Measurements from ENCODE around the gene CHN2.

The CHN2 gene

DNA sequence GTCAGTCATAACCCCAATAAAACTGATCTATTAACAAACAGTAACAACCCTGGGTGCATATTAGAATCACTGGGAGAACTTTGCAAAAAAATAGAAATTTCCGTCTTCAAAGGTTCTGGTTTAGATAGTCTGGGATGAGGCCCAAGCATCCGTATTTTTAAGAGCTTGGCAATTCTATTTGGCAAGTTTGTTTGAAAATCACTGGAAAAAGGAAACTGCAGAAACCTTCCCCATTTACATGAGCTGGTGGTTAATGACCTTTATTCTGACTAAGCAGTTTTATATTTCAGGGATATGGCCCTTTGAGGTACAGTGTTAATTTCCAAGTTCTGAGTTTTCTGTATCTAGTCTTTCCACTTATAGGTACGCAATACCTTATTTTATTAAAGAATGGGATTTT, 253.3 kb downstream of the CHN2 start:
- DNase-seq (ENCODE audit: low read depth, low spot score) = no peak
- H3K27ac ChIP-seq = no peak overlapping the region

DNA sequence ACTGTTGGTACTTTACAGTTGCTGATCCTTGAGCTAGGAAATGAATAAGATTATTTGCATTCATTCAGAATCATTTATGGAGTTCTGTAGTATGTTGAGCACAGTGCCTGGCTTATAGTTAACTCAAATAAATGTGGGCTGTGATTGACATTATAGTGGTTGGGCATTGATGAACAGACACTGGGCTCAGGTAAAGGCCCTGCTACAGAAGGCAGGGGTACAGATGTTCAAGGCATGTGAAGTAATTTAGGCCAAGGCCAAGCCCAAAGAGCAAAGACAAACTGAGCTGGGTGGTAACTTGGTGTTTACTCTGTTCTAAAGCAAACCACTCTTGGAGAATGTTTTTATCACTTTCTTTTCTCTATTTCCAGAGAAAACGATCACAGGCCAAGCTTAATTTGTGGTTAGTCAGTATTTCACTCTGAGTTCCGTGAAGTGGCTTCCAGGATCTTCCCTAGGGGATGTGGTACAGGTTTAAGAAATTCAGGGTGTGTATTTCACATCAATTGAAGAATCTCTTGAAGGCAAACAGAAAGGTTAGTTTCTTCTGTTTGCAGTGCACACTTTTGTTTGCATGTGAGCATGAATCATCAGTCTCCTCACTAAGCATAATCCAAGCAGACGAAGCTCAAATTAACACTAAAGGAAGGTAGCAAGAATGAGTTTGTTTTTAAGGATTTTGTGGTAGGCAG, 255.1 kb downstream of the CHN2 start:
- DNase-seq (ENCODE audit: low read depth, low spot score) = peak; percentile 34
- H3K27ac ChIP-seq = peak overlapping the region; percentile 9

DNA sequence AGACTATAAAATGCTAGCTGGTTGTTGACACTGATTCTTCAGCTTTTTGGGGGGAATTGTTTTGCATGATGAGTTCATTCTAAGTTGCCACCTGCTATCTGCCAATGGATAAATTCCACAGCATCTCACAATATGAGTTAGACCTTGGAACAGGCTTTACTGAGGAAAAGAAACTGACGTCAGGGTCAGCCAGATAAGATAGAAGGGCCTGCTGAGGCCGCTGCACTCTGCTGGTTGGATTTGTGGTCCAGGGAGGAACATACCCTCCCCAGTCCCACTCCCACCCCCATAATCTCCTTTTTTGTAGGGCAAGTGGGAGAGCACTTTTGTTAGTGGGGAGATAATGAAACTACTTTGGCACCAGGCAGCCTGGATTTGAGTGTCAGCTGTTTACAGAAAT, 258.4 kb downstream of the CHN2 start:
- no peak overlapping the region for H3K27ac ChIP-seq
- DNase-seq (ENCODE audit: low read depth, low spot score) = no peak

DNA sequence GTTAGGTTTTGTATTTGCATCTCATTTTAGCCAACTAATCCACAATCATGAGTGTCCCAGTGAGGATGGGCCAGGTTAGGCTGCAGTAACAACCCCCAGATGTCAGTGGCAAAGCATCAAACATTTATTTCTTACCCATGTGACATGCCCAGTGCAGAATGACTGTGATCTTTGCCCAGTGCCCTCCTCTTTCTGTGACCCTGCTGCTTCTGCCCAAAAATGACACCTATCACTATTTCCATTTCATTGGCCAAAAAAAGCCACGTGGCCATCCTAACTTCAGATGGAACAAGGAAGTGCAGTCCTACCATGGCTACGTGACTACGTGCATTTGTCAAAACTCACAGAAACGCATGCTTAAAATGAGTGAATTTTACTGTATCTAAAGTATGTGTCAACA, 259.9 kb downstream of the CHN2 start:
- no peak overlapping the region for H3K27ac ChIP-seq
- no peak for DNase-seq (ENCODE audit: low read depth, low spot score)

DNA sequence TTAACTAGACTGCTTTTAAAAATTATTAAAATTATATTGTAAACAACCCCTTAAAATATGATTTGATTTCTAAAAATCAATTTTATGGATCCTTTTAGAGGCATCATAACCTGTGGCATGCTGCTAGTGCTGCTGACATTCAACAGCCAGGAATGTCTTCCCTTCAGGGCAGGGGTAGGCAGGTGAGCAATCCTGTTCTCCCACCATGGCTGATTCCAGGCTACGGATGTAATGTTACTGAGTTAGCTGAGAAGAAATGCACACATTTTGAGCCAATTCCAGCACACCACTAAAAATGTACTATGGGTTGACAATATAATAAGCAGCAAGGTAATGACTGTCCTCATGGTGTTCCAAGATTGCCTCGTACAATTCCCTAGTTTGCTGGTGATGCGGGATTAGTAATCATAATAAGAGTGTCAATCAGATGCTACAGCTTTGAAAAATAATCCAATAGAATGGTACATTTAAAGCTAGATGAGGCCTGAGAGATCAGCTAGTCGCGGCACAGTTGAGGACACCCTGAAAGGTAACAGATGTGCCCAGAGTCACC, 260.4 kb downstream of the CHN2 start:
- DNase-seq (ENCODE audit: low read depth, low spot score) = no peak
- no peak overlapping the region for H3K27ac ChIP-seq

DNA sequence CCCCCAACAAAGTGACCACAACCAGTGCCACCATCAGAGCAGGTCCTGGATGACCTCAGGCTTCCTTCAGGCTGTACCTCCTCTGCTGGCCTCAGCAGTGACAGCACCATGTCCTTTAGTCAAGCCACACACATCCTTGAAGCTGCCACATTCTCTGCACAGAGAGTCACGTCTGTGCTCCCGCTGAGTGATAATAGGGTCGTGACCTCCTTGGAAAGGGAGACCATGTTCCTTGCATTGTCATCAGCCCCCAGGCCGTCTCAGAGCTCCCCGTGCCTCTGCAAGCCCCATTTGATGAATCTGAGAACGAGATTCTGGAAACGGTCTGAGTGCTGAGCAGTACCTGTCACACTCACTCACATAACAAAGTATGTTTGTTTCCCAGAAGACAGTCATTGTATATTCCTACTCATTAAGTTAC, 262.6 kb downstream of the CHN2 start:
- DNase-seq (ENCODE audit: low read depth, low spot score) = no peak
- no peak overlapping the region for H3K27ac ChIP-seq

DNA sequence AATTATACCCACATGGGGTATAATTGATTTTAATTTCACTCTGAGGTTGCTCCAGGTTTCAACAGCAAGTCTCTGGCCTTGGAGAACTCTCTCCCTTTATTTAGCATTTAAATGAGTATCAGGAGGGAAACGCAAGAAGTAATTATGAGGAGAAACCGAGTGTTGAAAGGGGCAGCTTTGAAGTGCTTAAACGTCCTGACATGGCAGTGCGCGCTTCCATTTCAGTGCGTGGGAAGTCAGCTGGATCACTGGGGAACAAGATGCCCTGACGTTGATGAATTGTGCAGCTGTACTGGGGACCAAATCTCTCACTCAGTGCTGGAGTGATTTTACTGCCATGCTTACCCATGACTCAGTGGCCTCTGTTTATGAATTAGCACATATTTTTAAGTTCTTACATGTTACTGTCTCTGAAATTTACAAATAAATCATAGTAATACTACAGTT, 263.0 kb downstream of the CHN2 start:
- DNase-seq (ENCODE audit: low read depth, low spot score) = no peak
- H3K27ac ChIP-seq = no peak overlapping the region

DNA sequence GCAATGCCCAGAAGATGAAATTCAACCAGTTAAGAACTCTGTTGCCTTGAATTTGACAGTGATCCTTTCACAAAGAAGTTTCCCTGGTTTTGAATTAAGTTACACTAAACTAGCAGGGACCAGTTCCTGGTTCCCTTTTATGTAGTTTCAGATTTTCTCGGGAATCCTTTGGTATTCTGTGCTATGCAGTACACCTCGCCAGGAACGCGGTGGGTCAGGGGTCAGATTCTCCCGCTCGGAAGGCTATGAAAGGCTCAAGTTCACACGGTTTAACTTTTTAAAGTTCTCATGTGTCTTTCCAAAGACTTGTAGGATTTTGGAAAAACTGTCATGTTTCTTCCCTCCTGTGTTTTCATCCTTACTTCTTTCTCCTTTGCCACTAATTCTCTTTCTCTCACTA, 264.4 kb downstream of the CHN2 start:
- H3K27ac ChIP-seq = no peak overlapping the region
- DNase-seq (ENCODE audit: low read depth, low spot score) = no peak

DNA sequence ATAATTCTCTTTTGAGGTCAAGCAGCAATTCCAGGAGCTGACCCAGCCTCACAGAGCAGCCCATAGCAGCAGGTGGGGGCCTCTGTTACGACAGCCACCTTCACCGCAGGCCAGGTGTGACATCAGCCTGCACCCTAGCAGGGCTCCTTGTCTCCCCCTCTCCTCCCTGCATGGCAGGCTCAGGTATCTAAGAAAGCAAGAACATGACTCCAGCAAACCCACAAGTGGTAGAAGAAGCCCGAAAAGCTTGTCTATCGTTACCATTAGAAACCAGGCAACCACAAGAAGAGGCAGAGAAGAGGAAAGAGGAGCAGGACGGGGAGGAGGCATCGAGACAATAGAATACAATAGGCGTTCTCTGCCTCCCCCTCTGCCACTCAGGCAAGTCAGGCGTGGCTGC, 265.0 kb downstream of the CHN2 start:
- no peak overlapping the region for H3K27ac ChIP-seq
- no peak for DNase-seq (ENCODE audit: low read depth, low spot score)

DNA sequence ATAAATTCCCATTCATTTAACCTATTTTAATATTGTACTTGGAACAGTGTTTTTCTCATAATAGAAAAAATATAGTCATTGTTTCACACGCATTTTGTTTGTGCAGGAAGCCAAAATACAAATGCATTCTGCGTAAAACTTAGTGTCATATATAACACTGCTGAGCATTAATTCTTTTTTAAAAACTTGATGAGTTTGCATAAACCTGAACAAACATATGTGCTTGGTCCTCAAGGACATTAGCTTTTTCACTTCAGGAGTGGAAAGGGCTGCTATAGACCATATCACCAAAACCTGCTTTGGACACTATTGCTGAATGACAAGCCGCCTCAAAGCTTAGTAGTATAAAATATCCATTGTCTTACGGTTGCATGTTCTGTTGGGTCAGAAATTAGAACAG, 267.4 kb downstream of the CHN2 start:
- H3K27ac ChIP-seq = no peak overlapping the region
- DNase-seq (ENCODE audit: low read depth, low spot score) = no peak

DNA sequence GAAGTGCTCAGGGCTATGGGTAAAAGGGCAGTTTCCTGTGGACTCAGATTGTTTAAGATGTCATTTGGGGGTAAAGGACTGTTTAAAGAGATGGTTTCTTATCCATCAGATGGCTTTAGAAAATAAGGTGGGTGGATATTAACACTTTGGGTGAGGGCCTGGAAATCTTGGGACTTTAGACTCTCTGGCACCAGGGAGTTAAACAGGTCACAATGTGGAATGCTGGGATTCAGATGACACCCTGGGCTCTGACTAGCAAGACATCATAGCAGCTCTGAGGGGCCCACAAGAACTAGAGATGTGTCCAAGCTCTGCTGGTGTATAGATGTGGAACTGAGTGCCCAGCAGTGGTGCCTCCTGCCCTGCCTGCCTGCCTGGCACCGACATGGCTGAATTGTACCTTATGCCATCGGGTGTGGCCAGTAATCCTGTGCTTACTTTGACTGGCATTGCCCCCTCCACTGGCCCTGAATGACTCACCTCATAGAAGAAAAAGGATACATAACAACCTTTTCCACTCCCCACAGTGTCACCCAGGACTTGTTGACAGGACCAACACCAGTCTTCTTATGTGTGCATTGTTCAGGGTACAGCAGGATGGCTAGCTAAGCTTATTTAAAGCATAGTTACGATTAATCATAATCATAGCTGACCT, 269.1 kb downstream of the CHN2 start:
- DNase-seq (ENCODE audit: low read depth, low spot score) = no peak
- H3K27ac ChIP-seq = no peak overlapping the region

DNA sequence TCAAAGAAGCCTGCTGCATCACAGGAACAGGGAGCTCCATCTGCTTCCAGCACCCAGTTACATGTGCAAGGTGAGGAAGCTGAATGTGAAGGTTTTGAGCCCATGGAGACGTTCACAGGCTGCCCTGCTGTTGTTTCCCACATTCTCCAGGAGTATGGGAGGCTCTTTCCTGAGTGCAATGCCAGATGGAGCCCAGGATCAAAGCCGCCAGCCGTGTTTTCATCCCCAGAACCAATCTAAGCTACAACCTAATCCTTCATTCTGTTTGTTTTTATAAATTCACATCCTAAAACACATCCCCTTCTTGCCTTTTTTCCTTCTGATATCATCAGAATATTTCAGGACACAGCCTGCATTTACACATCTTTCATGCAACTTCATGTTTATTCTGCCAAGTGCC, 270.2 kb downstream of the CHN2 start:
- no peak for DNase-seq (ENCODE audit: low read depth, low spot score)
- no peak overlapping the region for H3K27ac ChIP-seq

DNA sequence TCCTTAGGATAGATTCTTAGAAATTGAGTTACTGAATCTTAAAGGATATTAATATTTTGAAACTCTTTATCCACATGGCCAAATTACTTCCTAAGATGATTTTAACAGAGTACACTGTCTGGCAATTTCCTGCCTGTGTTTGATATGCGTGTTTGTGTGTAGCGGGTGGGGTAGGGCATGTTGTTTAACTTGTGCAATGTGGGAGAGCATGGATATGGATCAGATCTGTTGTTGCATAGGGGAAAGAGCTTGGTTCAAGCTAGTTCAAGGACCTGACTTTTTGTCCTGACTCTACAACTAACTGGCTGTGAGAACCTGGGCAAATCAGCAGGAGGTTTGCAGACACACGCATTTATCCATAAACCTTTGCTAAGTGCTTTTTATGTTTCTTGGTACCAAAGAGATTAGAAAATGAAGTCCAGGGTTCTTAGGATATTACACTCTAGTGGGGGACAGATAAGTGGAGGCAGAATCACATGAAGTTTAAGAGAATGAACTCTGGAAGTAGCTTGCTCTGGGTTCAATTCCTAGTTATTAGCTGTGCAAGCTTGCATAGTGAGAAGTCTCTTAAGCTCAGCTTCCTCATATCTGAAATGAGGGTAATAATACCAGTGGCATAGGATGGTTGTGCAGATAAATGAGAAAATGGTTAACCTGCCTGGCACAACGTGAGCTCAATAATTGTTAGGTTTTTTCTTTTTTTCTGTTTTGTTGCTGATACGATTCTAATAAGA, 272.8 kb downstream of the CHN2 start:
- no peak for DNase-seq (ENCODE audit: low read depth, low spot score)

DNA sequence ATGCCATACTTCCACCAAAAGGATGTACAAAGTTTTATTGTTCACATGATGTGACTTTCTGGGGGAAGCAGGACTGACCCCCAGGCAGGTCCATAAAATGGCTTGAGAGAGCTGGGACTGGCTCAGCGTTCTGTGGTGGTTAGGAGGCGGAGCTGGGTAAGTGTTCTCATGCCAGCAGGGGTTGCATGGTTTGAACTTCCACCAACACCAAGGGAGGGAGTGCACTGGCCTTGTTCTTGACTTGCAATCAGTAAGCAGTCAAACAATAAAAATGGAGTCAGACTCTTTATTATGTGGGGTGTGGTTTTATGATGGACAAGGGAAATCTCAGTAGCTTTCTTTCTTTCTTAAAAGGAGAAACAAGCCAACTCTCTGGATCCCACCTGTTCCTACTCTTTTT, 273.6 kb downstream of the CHN2 start:
- DNase-seq (ENCODE audit: low read depth, low spot score) = no peak
- H3K27ac ChIP-seq = no peak overlapping the region

More for the DNA sequence above, 272.8 kb downstream of the CHN2 start:
- H3K27ac ChIP-seq = no peak overlapping the region

DNA sequence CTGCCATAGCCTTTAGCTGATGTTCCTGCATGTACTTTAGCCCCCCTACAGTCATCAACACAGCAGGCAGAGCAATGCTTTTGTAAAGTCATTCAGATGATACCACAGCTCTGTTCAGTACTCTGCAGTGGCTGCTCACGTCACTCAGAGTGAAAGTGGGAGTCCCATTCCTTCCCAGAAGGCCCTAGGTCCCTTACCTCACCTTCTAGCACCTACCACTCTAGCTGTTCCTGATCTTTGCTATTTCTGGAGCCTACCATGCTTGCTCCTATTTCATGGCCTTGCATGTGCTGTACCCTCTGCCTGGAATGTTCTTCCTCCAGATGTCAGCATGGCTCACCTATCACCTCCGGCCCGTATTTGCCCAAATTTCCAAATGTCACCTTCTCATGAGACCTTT, 274.7 kb downstream of the CHN2 start:
- no peak for DNase-seq (ENCODE audit: low read depth, low spot score)
- no peak overlapping the region for H3K27ac ChIP-seq

DNA sequence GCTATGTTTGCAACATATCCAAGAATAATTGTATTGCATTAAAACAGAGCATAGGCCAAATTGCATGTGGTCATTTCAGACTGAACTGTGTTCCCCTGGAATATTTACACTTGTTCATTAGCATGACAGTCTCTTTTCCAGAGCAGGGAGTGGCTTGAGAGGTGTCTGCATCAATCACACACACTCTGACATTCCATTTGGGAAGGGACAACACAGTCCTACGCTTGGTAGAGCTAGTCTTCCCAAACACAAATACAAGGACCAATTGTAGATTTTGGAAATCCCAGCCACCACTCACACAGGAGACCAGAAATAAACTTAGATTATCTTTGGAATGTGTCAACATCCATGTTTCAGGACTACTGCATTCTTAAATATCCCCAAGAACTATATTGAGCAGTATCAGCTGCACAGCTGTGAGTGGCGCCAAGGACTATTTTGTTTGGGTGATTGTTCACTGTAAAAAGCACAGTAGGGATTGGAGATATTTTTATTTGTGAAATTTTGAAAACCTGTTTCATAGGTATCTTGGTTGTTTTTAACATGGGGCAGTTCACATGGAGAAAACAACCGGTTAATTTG, 275.5 kb downstream of the CHN2 start:
- no peak for DNase-seq (ENCODE audit: low read depth, low spot score)
- no peak overlapping the region for H3K27ac ChIP-seq

DNA sequence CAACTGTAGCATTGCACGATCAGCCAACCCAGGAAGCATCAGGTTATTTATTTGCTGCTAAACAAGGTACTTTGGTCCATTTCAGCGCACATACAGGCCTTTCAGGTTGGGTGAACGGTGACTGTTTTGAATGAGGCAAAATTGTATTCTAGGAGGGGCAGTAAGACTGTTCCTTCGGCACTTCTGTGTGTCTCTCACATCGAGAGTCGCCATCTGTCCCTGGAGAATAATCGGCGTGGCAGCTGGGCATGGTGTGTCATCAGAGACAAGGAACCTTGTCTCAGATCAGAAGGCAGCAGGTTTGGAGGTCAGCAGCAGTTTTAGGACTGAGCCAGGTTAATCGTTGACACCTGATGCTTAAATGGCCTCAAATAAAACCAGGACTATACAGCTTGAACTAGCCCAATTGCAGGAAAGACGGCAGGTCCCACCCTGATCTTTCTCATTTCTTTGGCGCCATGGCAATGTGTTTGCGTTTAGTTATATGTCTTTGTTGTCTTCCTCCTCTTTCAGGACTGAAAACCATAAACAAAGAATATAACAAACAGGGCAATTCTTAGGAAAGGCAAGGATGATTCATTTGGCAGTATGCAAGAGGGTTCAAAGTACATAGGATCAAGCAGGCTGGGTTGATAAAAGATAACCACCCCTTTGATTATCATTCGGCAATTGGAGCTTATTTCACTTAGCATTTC, 277.0 kb downstream of the CHN2 start:
- no peak overlapping the region for H3K27ac ChIP-seq
- DNase-seq (ENCODE audit: low read depth, low spot score) = no peak

DNA sequence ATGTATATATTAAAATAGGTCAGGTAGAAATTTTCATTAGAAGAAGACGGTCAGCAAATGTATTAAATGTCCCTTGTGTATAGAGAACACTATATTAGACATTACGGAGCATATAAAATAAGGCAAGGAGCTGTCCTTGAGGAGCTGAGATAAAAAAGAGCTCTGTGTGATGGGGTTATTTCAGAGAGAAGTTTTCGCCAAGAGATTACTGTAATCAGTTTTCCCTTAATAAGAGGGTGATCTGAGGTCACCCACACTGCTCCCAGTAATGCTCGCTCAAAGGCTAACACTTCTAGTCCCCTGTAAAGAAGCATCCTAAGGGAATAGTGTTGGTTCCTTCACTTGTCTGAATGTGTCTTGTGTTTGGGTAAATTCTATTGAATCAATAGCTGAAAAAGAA, 282.3 kb downstream of the CHN2 start:
- DNase-seq (ENCODE audit: low read depth, low spot score) = no peak
- no peak overlapping the region for H3K27ac ChIP-seq

DNA sequence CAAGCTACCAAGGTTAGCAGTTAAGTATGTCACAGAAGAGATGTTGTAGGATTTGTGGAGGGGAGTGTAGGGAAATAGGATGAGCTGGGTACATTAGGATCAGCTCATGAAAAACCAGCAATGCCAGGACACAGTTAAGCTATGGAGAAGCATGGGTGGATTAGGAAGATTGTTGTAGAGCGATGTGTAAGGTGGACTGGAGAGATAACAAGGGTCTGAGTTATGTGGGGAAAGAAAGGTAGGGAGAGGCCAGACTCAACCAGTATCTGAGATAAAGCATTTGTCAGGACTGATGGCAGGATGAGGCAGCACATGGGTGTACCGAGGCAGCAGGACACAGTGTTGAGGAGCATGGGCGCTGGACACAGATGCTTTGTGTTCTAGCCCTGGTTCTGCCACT, 283.7 kb downstream of the CHN2 start:
- DNase-seq (ENCODE audit: low read depth, low spot score) = no peak
- no peak overlapping the region for H3K27ac ChIP-seq

DNA sequence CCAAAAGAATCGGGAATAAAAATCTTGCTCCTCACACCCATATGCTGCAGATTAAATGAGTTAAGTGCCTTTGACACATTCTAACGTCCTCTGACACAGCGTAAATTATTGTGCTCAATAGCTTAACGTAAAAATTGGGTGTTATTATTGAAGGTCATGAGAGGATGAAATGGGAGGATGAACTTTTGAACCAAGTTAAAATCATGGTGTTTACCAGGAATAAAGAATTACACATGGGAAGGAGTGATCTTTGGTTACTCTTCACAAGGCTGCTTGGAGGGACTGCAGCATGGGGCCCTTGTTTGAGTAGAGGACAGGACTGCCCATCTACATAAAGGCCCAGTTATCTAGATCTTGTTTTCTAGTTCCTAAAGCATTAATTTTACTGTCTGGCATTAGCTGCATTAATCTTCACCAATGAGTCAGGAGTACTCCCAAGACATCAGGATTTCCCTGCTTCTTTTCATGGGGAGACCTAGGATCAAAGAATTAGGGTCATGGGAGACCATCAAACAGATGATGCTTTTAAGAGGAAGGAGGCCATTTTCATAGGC, 284.2 kb downstream of the CHN2 start:
- DNase-seq (ENCODE audit: low read depth, low spot score) = no peak
- H3K27ac ChIP-seq = no peak overlapping the region
